Prostate gland (tissue), 2 donors: ENCODE results near the gene BMI1. TPM values are rescaled to one million over a fixed set of nuclear protein-coding genes. Genes with fewer than 3 reads are reported as not detected.
"Not testable (repeated sequence)": the region's sequence is repeated elsewhere in the genome, so short reads cannot be mapped to it uniquely, and the experiment has no call there.

ENCODE experiments used
- DNase-seq: peaks from one replicate; pipeline ENCODE4 v3.0.0-alpha.2; 2019; ENCODE audit warnings: low spot score
- H3K27ac ChIP-seq, 2 donors: fragments of 200-600 bp; sonication (generic); 2 replicates each; pipeline ENCODE4 v1.5.1; 2017 to 2019
- H3K27me3 ChIP-seq: fragments of 200-600 bp; sonication (generic); replicated peaks from 2 replicates; pipeline ENCODE4 v1.5.1; 2019; ENCODE audit not compliant: insufficient read depth
- H3K36me3 ChIP-seq, 2 donors: fragments of 200-600 bp; sonication (generic); 1 replicate in 1 of 2; 2 replicates in 1 of 2; pipeline versions ENCODE4 v1.5.1 to v1.8.1; 2017 to 2019
- H3K4me1 ChIP-seq: fragments of 200-600 bp; sonication (generic); replicated peaks from 2 replicates; pipeline ENCODE4 v1.5.1; 2019
- H3K4me3 ChIP-seq, 2 donors: fragments of 200-600 bp; sonication (generic); 2 replicates each; pipeline ENCODE4 v1.5.1; 2017 to 2019
- H3K9me3 ChIP-seq: fragments of 200-600 bp; sonication (generic); 2 replicates; pipeline ENCODE4 v1.5.1; 2017
- POLR2A ChIP-seq: fragments of 450-650 bp; IDR thresholded peaks from one replicate; pipeline ENCODE4 v1.6.1; 2016; ENCODE audit warnings: antibody characterized with exemption, mild to moderate bottlenecking
- POLR2AphosphoS5 ChIP-seq: sonication (generic); formaldehyde crosslinking; IDR thresholded peaks from one replicate; pipeline ENCODE4 v1.6.1; 2017; ENCODE audit warnings: antibody characterized with exemption
- WGBS: methylation state at CpG from one replicate; pipeline ENCODE4 v1.1.5; 2018; 5-methylcytosine and 5-hydroxymethylcytosine counted together
- intact Hi-C: fragments of 100-400 bp; cut with DNase I; formaldehyde crosslinking; loops from one replicate; pipeline ENCODE4 v1.14.2; 2022
- total RNA-seq, 2 donors: library from RNA; depleted of rRNA; stranded (reverse); fragments of >200 nt; gene quantifications; one replicate each; pipeline ENCODE4 v1.1.0, GENCODE V29; 2016
- TF ChIP-seq, protein P1 (sequence below), 4 experiments: fragments of 200-600 bp in 2 of 4; fragments of 450-650 bp in 2 of 4; sonication (generic) in 2 of 4; IDR thresholded peaks; 1 replicate in 3 of 4; 2 replicates in 1 of 4; pipeline ENCODE4 v1.5.1; 2016 to 2019; ENCODE audit warnings: antibody characterized with exemption in 4 of 4, mild to moderate bottlenecking in 2 of 4, moderate library complexity in 2 of 4

The BMI1 gene
- total RNA-seq, 2 donors from 2014 or later = 70.8 to 88.4 TPM

GRCh38 chr10:22356324-22356873, 35.5 kb downstream of the BMI1 start:
- intact Hi-C loops = no loop called here
- no peak for DNase-seq
- H3K4me1 ChIP-seq = no peaks in the 10 kb centered on the region
- H3K27me3 ChIP-seq = no peaks in the 10 kb centered on the region
- WGBS = 90% methylated on average over 4 of the region's 4 CpGs
- H3K9me3 ChIP-seq = no peaks in the 10 kb centered on the region
- H3K36me3 ChIP-seq = no peaks in the 10 kb centered on the region
- H3K27ac ChIP-seq = no peak overlapping the region
- TF ChIP-seq POLR2AphosphoS5 (no peak), POLR2A (no peak)
- TF ChIP-seq, protein P1, sequence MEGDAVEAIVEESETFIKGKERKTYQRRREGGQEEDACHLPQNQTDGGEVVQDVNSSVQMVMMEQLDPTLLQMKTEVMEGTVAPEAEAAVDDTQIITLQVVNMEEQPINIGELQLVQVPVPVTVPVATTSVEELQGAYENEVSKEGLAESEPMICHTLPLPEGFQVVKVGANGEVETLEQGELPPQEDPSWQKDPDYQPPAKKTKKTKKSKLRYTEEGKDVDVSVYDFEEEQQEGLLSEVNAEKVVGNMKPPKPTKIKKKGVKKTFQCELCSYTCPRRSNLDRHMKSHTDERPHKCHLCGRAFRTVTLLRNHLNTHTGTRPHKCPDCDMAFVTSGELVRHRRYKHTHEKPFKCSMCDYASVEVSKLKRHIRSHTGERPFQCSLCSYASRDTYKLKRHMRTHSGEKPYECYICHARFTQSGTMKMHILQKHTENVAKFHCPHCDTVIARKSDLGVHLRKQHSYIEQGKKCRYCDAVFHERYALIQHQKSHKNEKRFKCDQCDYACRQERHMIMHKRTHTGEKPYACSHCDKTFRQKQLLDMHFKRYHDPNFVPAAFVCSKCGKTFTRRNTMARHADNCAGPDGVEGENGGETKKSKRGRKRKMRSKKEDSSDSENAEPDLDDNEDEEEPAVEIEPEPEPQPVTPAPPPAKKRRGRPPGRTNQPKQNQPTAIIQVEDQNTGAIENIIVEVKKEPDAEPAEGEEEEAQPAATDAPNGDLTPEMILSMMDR (IDR thresholded peaks at IDR 0.05) = no peak
- no peak overlapping the region for H3K4me3 ChIP-seq

DNA sequence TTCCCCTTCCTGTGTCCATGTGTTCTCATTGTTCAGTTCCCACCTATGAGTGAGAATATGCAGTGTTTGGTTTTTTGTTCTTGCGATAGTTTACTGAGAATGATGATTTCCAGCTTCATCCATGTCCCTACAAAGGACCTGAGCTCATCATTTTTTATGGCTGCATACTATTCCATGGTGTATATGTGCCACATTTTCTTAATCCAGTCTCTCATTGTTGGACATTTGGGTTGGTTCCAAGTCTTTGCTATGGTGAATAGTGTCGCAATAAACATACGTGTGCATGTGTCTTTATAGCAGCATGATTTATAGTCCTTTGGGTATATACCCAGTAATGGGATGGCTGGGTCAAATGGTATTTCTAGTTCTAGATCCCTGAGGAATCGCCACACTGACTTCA, 36.9 kb downstream of the BMI1 start:
- WGBS = 98% methylated on average over 3 of the region's 4 CpGs
- H3K36me3 ChIP-seq, H3K27ac ChIP-seq, DNase-seq, H3K4me3 ChIP-seq, H3K4me1 ChIP-seq, H3K27me3 ChIP-seq, H3K9me3 ChIP-seq, intact Hi-C loops: not testable (repeated sequence)

GRCh38 chr10:22363305-22363704, 42.4 kb downstream of the BMI1 start:
- Histone ChIP-seq H3K36me3 (no peaks in the 10 kb centered on the region), H3K27me3 (no peaks in the 10 kb centered on the region), H3K4me1 (no peaks in the 10 kb centered on the region), H3K27ac (no peak overlapping the region), H3K4me3 (no peak overlapping the region), H3K9me3 (no peaks in the 10 kb centered on the region)
- WGBS = 93% methylated on average over 6 of the region's 6 CpGs
- TF ChIP-seq, protein P1 (IDR thresholded peaks at IDR 0.05) = no peak
- TF ChIP-seq POLR2AphosphoS5 = no peak
- TF ChIP-seq POLR2A = no peak
- DNase-seq = no peak
- intact Hi-C loops = no loop called here

DNA sequence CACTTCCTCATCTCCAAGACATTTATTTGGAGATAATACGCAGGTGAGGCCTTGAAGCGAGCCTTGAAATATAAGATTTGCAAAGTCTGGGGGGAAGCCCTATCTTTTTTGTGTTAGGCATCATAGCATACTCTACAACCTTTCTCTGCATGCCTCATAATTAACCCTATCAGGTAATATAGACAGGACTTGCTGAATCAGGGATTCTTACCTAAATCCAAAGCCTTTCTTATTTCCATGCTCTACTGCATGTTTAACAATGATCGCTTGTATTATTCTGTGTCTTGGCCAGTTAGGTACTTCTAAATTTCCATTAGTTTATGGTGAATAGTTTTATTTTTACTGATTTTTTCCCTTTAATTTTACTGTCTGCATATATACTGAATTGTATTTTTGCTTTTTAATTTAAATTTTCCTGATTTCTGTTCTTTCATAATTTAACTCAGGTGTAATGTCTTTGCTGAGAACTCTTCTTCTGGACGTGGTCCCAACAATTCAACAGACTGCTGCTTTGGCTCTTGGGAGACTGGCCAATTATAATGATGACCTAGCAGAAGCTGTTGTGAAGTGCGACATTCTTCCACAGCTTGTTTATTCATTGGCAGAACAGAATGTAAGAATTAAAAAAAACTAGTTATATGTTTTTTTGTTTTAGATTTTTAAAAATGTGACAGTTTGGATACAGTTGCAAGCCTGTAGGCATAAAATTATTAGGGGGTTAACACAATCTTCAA, 43.7 kb downstream of the BMI1 start:
- WGBS = 81% methylated on average over 5 of the region's 5 CpGs
- H3K27me3 ChIP-seq = no peaks in the 10 kb centered on the region
- intact Hi-C loops = no loop called here

GRCh38 chr10:22365233-22365632, 44.3 kb downstream of the BMI1 start:
- H3K9me3 ChIP-seq = no peaks in the 10 kb centered on the region
- H3K4me1 ChIP-seq = no peaks in the 10 kb centered on the region
- intact Hi-C loops = no loop called here
- no peak overlapping the region for H3K4me3 ChIP-seq
- no peaks in the 10 kb centered on the region for H3K36me3 ChIP-seq
- TF ChIP-seq POLR2A = no peak
- TF ChIP-seq, protein P1 (IDR thresholded peaks at IDR 0.05) = no peak
- TF ChIP-seq POLR2AphosphoS5 = no peak
- no peaks in the 10 kb centered on the region for H3K27me3 ChIP-seq
- no peak overlapping the region for H3K27ac ChIP-seq
- WGBS = 91% methylated on average over 1 of the region's 1 CpG
- DNase-seq = no peak

More for the DNA sequence above, 43.7 kb downstream of the BMI1 start:
- Histone ChIP-seq H3K4me3 (no peak overlapping the region), H3K4me1 (no peaks in the 10 kb centered on the region), H3K36me3 (no peaks in the 10 kb centered on the region), H3K27ac (no peak overlapping the region), H3K9me3 (no peaks in the 10 kb centered on the region)
- TF ChIP-seq POLR2A = no peak
- no peak for TF ChIP-seq POLR2AphosphoS5
- TF ChIP-seq, protein P1 (IDR thresholded peaks at IDR 0.05) = no peak
- DNase-seq = no peak
